ENCODE results near the gene GRIP2. TPM values are rescaled to one million over a fixed set of nuclear protein-coding genes. Genes with fewer than 3 reads are reported as not detected.
"Not testable (repeated sequence)": the region's sequence is repeated elsewhere in the genome, so short reads cannot be mapped to it uniquely, and the experiment has no call there.

GRIP2 gene
- total RNA-seq, 2 donors from 2014 or later, result not detected

DNA sequence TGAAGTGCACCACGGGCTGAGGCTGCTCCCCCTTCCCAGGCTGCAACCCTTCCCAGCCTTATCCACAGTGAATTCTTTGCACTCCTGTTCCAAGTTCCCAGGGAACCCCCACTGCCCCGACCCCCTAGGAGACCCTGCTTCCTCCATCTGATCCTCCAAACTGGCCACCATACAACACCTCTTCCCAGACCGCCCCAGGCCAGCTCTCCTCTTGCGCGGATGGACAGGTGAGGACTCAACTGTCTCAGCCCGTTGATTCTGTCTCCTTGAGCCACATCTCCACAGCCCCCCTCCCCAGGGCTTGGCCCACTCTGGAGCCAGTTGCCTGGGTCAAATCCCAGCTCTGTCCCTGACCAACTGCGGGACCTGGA lies 21.7 kb downstream of the GRIP2 start:
- H3K9me3 Mint-ChIP-seq, result no peaks in the 10 kb centered on the region
- ATAC-seq (no peak), DNase-seq (ENCODE audit: low spot score in 2 of 2) (peak in 1 of 2 donors; percentile 13)
- no peaks in the 10 kb centered on the region for H3K36me3 Mint-ChIP-seq
- peak overlapping the region in 1 of 2 donors; percentile 72 for H3K27ac Mint-ChIP-seq

DNA sequence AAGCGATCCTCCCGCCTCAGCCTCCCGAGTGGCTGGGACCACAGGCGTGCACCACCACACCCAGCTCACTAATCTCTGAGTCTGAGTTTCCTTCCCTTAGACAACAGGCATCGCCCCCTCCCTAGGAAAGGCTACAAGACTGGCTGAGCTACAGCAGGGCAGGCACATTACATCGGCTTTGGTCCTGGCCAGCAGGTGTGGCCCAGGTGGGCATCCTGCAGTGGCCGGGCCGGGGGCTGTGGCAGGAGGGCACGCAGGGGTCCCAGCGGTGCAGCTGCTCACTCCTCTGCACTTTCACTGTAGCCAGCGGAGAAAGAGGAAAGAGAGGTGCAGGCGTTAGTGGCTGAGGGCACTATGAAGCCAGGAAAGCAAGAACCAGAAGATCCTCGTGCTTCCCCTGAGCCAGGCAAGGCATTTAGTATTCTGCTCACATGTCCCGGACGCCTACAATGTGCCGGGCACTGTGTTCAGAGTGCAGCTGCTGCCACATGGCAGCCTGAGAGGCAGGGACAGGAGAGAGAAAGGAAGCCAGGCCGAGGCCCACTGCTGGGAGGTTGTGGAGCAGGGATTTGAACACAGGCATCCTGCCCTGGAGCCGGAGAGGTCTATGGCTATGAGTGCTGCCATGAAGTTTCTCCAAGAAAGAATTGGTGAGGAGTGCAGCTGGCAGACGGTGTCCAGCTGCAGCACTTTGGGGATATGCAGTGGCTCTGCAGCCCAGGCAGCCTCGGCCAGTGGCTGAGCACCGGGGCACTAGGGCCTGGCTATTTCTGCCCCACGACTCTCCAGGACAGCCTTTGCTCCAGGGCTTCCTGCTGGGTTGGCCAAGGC lies 22.3 kb downstream of the GRIP2 start:
- Mint-ChIP-seq H3K27ac (no peak overlapping the region), H3K9me3 (no peaks in the 10 kb centered on the region), H3K36me3 (no peaks in the 10 kb centered on the region)
- ATAC-seq, result no peak
- DNase-seq (ENCODE audit: low spot score in 2 of 2), result peak in 1 of 2 donors; percentile 46

DNA sequence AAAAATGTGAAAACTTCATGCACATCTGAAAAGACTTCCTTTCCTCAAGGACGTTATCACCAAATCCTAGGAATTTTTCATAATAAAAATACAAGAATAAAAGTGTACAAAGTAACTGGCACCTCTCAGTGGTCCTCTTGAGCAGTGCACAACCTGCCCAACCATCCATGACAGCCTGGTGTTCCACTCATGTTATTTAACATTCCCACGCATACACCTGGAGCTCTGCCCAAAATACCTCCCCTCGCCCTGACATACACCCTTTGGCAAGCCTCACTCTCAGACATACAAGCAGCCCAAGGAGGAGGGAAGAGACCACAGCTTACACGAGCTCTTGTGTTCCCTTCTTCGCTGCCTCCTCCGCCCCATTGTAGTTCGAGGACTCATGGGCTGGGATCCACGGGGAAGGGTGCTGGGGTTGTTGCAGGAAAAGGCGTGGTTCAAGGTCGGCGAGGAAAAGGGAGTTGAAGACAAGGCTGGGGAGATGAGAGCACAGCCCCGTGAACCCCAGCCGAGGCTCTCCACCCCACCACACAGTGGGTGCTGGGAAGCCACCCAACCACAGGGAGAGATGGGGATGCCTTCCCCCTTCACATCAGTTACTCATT lies 23.3 kb downstream of the GRIP2 start:
- Mint-ChIP-seq H3K36me3 (no peaks in the 10 kb centered on the region), H3K9me3 (no peaks in the 10 kb centered on the region), H3K27ac (no peak overlapping the region)
- ATAC-seq, result no peak
- DNase-seq (ENCODE audit: low spot score in 2 of 2), result peak in 1 of 2 donors; percentile 7

DNA sequence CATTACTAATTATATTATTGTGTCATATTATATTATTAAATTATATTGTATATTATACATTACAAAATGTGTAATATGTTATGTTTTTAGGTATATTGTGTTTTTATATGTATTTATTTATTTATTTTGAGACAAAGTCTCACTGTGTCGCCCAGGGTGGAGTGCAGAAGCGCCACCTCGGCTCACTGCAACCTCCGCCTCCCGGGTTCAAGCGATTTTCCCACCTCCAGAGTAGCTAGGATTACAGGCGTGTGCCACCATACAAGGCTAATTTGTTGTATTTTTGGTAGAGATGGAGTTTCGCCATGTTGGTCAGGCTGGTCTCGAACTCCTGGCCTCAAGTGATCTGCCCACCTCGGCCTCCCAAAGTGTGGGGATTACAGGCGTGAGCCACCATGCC lies 24.6 kb downstream of the GRIP2 start:
- not testable (repeated sequence) for H3K36me3 Mint-ChIP-seq, ATAC-seq, H3K27ac Mint-ChIP-seq, H3K9me3 Mint-ChIP-seq
- DNase-seq (ENCODE audit: low spot score in 2 of 2), result peak in 1 of 2 donors; percentile 11

DNA sequence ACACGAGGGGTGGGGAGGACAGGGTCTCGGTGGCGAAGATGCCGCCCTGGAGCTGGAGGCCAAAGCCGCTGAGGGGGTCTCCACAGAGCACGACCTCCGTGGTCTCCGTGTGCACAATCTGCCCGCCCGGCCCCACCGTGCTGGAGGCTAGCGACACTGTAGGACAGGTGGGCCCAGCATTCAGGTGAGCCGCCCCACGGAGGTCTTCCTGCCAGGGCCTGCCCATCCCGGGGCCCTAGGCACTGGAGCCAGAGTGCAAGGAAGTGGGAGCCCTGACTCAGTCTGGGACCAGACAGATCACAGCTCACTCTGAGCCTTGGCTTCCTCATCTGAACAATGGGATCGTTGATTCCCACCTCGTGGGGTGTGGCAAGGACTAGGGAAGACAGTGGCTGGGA lies 25.8 kb downstream of the GRIP2 start:
- no peak for ATAC-seq
- DNase-seq (ENCODE audit: low spot score in 2 of 2), result peak in 1 of 2 donors; percentile 41
- H3K27ac Mint-ChIP-seq, result no peak overlapping the region
- H3K9me3 Mint-ChIP-seq, result no peaks in the 10 kb centered on the region
- H3K36me3 Mint-ChIP-seq, result no peaks in the 10 kb centered on the region

DNA sequence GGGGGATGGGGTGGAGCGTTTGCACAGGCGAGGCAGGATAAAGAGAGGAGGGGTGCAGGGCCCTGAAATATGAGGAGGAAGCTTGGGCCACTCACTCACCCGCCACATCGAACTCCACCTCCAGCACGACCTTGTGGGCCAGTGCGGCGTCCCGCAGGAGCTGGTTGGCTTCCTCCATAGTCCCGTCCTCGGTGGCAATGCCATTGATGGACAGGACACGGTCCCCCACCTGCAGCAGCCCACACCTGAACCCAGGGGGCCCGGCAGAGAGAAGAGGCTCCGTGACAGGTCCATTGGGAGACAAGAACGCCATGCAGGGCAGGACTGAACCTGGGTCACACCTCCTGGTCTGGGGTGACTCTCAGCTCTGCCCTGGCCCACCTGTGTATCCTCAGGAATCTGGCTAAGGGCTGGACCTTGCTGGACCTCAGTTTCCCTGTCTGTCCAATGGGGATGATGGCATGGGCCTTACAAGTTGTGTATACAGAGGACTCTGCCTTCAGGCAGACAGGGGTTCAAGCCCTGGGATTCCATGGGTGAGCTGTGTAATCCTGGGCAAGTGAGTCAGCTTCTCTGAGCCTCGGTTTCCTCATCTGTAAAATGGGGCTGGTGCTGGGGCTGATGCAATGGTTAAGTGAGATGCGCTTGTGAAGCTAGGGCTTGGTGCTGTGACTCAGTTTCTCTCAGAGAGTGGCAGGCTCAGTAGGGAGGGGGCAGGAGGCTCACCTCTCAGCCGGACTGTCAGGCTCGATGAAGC lies 26.4 kb downstream of the GRIP2 start:
- no peak for ATAC-seq
- no peak overlapping the region for H3K27ac Mint-ChIP-seq
- H3K9me3 Mint-ChIP-seq, result no peaks in the 10 kb centered on the region
- peak in 1 of 2 donors; percentile 42 for DNase-seq (ENCODE audit: low spot score in 2 of 2)
- no peaks in the 10 kb centered on the region for H3K36me3 Mint-ChIP-seq

DNA sequence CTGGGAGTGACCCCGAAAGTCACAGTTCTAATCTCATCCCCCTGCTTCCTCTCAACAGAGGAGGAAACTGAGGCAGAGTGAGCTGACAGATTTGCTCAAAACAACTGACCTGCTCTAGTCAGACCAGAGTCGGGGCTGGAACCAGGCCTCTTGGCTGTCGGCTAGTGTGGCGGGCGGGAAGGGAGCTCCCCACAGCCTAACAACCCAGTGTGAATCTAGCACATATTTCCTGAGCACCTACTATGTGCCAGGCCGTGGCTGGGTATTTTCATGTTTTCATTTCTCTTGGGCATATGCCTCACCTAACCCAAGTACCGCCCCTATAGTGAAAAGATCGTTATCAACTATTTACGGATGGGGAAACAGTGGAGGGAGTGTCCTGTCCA lies 27.2 kb downstream of the GRIP2 start:
- H3K27ac Mint-ChIP-seq, result no peak overlapping the region
- ATAC-seq (no peak), DNase-seq (ENCODE audit: low spot score in 2 of 2) (peak in 1 of 2 donors; percentile 26)
- no peaks in the 10 kb centered on the region for H3K36me3 Mint-ChIP-seq
- H3K9me3 Mint-ChIP-seq, result no peaks in the 10 kb centered on the region

DNA sequence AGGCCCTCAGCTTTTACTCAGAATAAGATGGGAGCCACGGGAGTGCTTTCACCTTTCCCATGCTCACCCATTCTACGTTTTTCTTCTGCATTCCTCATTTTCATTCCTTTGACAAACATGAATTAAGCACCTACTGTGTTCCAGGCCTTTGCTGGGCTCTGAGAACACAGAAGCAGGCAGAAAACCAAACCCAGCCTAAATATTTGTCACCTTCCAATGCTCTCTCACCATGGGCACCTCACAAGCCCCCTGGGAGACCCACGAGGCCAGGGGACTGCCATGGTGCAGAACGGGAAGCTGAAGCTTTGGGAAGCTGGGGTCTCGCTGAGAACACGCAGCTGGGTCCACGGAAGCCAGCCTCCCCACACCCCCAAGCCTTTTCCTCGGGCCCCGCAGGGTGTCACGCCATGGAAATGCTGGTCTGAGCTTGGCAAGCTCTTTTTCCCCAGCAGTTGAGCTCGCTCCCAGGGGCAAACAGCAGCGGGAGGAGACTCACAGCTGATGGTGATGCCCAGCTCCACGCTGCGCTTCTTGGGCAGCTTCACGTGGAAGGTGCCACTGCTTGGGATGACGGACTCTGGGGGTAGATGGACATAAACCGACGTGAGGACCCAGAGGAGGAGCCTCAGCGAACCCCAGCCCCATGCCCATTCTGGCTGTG lies 27.7 kb downstream of the GRIP2 start:
- peak in 1 of 2 donors; percentile 20 for DNase-seq (ENCODE audit: low spot score in 2 of 2)

DNA sequence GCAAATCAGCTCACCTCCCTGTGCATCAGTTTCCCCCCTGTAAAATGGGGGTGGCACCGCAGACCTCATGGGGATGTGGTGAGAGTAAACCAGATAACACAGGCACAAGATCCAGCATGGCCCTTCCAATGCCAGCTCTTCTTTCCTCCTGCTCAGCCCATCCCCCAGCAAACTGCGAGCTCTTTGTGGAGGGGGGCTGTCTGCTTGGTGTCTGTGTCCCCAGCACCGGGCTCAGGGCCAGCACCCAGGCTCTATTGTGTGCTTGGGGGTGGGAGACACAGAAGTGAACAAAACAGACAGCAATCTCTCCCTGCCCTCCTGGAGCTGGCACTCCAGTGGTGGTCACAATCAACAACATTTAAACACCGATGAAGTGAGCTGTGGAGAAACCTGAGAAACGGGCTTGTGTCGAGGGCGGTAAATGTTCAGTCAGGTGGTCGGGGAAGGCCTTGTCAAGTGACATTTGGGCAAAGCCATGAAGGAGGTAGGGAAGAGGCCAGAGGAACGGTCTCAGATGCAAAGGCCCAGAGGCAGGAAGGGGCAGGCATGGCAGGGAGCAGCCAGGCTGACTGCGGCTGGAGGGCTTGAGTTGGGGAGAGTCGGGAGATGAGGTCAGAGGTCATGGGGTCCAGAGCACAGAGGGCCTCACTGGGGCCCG lies 28.4 kb downstream of the GRIP2 start:
- no peak for ATAC-seq
- peak in 1 of 2 donors; percentile 28 for DNase-seq (ENCODE audit: low spot score in 2 of 2)
- H3K27ac Mint-ChIP-seq, result peak overlapping the region in 1 of 2 donors; percentile 50

More for the DNA sequence above, 27.7 kb downstream of the GRIP2 start:
- no peak for ATAC-seq
- Mint-ChIP-seq H3K27ac (no peak overlapping the region), H3K9me3 (no peaks in the 10 kb centered on the region), H3K36me3 (no peaks in the 10 kb centered on the region)

DNA sequence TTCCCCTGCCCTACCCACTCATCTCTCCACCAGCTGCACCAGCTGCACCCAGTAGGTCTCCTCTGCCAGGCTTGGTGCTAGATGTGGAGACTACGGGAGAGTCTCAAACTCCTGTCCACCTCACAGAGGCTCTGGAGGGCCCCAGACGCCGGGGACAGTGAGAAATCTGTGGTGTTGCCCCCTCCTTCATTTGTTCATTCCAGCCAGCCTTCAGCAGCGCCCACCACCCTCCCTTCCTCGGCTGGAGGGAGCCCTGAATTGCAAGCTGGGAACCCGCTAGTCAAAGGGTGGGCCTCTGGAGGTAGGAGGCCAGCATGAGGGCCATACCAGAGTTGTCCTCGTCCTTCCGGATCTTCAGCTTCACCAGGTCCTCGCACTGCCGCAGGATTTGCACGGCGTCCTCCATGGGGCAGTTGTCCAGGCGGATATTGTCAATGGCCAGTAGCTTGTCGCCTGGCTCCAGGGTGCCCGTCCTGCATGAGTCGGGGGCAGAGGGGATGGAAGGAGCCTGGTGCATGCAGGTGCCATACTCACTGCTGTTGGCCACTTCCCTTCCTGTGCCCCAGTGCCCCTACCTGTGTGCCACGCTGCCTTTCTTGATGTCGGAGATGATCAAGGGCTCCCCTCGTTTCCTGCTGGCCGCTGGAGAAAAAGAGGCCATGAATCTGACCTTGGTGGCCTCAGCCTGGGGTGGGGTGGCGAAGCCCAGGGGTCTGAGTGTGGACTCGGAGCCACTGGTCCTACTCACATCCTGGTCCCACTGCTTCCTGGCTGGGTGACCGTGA lies 29.1 kb downstream of the GRIP2 start:
- no peak for ATAC-seq
- H3K27ac Mint-ChIP-seq, result peak overlapping the region in 1 of 2 donors; percentile 55
- no peaks in the 10 kb centered on the region for H3K9me3 Mint-ChIP-seq
- no peaks in the 10 kb centered on the region for H3K36me3 Mint-ChIP-seq
- DNase-seq (ENCODE audit: low spot score in 2 of 2), result peak in 1 of 2 donors; percentile 37

More for the DNA sequence above, 28.4 kb downstream of the GRIP2 start:
- Mint-ChIP-seq H3K9me3 (no peaks in the 10 kb centered on the region), H3K36me3 (no peaks in the 10 kb centered on the region)

DNA sequence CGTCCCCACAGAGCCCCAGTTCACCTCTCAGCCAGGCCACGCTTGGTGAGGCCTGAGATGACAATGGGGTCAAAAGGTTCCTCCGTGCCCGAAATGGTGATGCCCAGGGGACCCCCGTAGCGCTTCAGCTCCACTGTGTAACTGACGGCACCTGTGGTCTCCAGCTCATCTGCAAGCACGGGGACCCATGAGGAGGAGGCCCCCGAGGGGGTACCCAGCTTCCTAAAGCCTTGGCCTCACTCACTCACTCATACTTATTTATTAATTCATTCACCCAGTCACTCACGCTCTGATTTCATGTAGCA lies 30.4 kb downstream of the GRIP2 start:
- Mint-ChIP-seq H3K36me3 (no peaks in the 10 kb centered on the region), H3K27ac (no peak overlapping the region), H3K9me3 (no peaks in the 10 kb centered on the region)
- DNase-seq (ENCODE audit: low spot score in 2 of 2), result no peak
- no peak for ATAC-seq

DNA sequence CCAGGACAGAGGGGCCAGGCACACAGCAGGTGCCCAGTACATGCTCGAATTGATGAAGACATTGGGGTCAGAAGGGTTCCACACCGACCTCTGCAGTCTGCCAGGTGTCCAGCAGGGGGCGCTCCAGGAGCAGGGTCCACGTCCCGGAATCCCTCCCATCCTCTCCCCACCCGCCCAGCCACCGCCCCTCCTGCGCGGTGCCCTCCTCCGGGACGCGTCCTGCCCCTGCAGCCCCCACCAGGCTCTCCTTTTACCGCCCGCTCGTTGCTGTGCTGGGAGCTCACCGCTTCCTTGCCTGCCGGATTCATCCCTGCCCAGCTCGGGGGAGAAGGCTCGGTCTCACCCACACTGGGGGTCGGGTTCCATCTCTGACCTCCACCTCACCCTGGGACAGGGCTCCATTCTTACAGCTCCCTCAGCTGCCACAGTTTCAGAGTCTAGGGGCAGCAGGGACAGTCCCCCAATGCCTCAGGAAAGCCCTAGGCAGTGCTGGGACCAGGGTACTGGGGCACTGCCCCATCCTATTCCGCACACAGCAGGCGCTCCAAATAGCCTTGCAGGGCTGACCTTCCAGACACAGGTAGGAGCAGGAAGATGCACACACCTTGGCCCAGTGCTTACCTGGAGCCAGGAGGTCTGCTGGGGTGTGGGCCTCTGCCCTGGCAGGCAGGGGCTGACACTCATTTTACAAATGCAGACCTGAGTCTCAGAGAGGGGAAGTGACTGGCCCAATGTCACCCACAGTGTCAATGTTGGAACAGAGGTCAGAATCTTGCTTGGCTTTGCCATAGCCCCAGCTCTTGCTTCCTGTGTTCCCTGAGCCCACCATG lies 31.0 kb downstream of the GRIP2 start:
- no peaks in the 10 kb centered on the region for H3K36me3 Mint-ChIP-seq
- DNase-seq (ENCODE audit: low spot score in 2 of 2), result peak; percentile 65 to 87
- peak; percentile 76 to 85 for ATAC-seq
- peak overlapping the region in 1 of 2 donors; percentile 82 for H3K27ac Mint-ChIP-seq
- H3K9me3 Mint-ChIP-seq, result no peaks in the 10 kb centered on the region

DNA sequence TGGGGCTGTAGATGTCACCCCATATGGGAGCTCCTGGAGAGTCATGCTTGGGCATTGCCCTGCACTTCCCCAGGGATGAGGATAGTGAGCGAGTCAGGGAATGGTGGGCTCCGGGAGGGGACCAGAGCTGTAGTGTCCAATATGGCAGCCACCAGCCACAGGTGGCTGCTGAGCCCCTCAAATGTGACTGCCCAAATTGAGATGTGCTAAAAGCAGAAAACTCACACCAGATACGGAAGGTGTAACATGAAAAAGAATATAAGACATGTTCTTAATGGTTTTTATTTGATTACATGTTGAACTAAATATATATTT lies 31.7 kb downstream of the GRIP2 start:
- no peak for ATAC-seq
- no peaks in the 10 kb centered on the region for H3K36me3 Mint-ChIP-seq
- peak in 1 of 2 donors; percentile 21 for DNase-seq (ENCODE audit: low spot score in 2 of 2)
- H3K27ac Mint-ChIP-seq, result no peak overlapping the region
- peaks cover under 1% of the 10 kb centered on the region in 2 donors for H3K9me3 Mint-ChIP-seq

DNA sequence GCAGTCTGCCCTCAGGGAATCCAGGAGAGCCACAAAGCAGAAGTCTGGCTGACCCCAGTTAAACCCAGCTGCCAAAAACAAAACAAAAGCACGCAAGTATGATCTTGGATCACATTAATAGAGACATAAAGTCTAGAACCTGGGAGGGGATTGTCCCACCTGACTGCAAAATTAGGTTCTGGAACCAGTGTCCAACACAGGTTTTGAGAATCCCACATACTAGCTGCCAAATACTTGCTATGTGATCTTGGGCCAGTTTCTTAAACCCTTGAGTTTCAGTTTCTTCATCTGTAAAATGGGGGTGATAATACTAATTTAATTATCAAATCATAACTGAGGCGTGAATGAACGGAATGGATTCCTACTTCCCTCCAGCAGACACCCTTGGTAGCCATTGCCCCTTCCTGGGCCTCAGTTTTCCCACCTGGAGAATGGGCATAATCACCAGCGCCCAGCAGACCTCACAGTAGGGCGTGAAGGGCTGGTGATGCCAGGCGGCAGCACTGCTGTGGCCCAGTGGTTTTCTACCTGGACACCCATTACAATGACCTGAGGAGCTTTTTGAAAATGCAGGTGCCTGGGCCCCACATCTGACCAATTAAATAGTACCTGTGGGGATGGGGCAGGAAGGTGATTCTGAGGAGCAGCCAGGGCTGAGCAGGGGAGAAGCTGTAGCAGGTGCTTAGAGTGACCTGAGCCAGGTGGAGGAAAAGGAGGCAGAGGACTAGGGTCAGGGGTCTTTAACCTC lies 32.2 kb downstream of the GRIP2 start:
- H3K9me3 Mint-ChIP-seq, result peaks cover 5 to 6% of the 10 kb centered on the region in 2 donors
- H3K36me3 Mint-ChIP-seq, result peaks cover 0 to 5% of the 10 kb centered on the region in 2 donors
- no peak overlapping the region for H3K27ac Mint-ChIP-seq
- DNase-seq (ENCODE audit: low spot score in 2 of 2), result peak in 1 of 2 donors; percentile 30
- ATAC-seq, result no peak

Data from activated naive CD4-positive, alpha-beta T cell treated with anti-CD3 and anti-CD28 coated beads, Interleukin-2, amount 50 U/mL, for 72 hours (primary cell).